Left renal cortex interstitium (tissue), 4 donors: Measurements from ENCODE around the gene GBGT1. TPM values are rescaled to one million over a fixed set of nuclear protein-coding genes. Genes with fewer than 3 reads are reported as not detected.

Experiments
- DNase-seq, 4 donors: peaks; one replicate each; pipeline ENCODE4 v3.0.0-alpha.2; 2013; ENCODE audit warnings: low read depth in 4 of 4, low spot score in 2 of 4, missing footprints in 1 of 4
- polyA plus RNA-seq, 4 donors: library from polyadenylated mRNA; unstranded; fragments of 120-200 nt; gene quantifications; one replicate each; pipeline ENCODE4 v1.2.1, GENCODE V29; 2013; ENCODE audit not compliant: insufficient read length in 4 of 4

The GBGT1 gene
- polyA plus RNA-seq, 4 donors, result 1.9 to 3.1 (median 2.8) TPM

GRCh38 chr9:133117271-133118178, 46.2 kb downstream of the GBGT1 start:
- DNase-seq, result no peak

GRCh38 chr9:133116346-133117231, 47.1 kb downstream of the GBGT1 start:
- no peak for DNase-seq

- DNase-seq, result no peak
Measured at GRCh38 chr9:133115604-133116345, 47.9 kb downstream of the GBGT1 start.

GRCh38 chr9:133114886-133115603, 48.7 kb downstream of the GBGT1 start:
- DNase-seq, result no peak

GRCh38 chr9:133113949-133114885, 49.5 kb downstream of the GBGT1 start:
- no peak for DNase-seq

GRCh38 chr9:133113163-133113948, 50.4 kb downstream of the GBGT1 start:
- DNase-seq, result no peak

- DNase-seq, result no peak
Measured at GRCh38 chr9:133112663-133113026, 51.1 kb downstream of the GBGT1 start.

- DNase-seq, result no peak
Measured at GRCh38 chr9:133111808-133112662, 51.7 kb downstream of the GBGT1 start.

GRCh38 chr9:133109931-133110650, 53.6 kb downstream of the GBGT1 start:
- DNase-seq, result no peak

GRCh38 chr9:133108794-133109641, 54.7 kb downstream of the GBGT1 start:
- DNase-seq, result no peak

- DNase-seq, result no peak
Measured at GRCh38 chr9:133107961-133108793, 55.5 kb downstream of the GBGT1 start.

GRCh38 chr9:133107245-133107722, 56.4 kb downstream of the GBGT1 start:
- DNase-seq, result no peak

- DNase-seq, result no peak
Measured at GRCh38 chr9:133106511-133107244, 57.0 kb downstream of the GBGT1 start.

- no peak for DNase-seq
Measured at GRCh38 chr9:133105461-133105770, 58.3 kb downstream of the GBGT1 start.
